Caco-2 (cell line): ENCODE measurements around the gene FBRS. TPM values are rescaled to one million over a fixed set of nuclear protein-coding genes. Genes with fewer than 3 reads are reported as not detected.
A peak's percentile ranks its signal among the peaks of the same experiment; 100 is the strongest.
"Not testable (repeated sequence)": the region's sequence is repeated elsewhere in the genome, so short reads cannot be mapped to it uniquely, and the experiment has no call there.

Experiments used
- BruUV-seq: library from RNA; stranded (reverse); fragments of 400-500 nt; replicated peaks from 2 replicates; lab custom pipeline; 2021; lab: Mats Ljungman, UMichigan
- CTCF ChIA-PET: fragments of 300-600 bp; sonication (Branson Sonifier 250); formaldehyde crosslinking; loops from one replicate; lab custom pipeline; 2022; ENCODE audit warnings: antibody characterized with exemption; lab: Charles Lee
- POLR2A ChIA-PET: fragments of 300-600 bp; sonication (Branson Sonifier 250); formaldehyde crosslinking; loops from one replicate; lab custom pipeline; 2022; ENCODE audit warnings: antibody characterized with exemption; lab: Charles Lee
- DNase-seq, 2 experiments: peaks; one replicate each; pipeline versions ENCODE4 v3.0.0 to v3.0.0-alpha.2; 2020 to 2022
- H3K27me3 ChIP-seq: replicated peaks from 2 replicates; pipeline ENCODE4 v1.6.0; 2011; ENCODE audit warnings: low read length; ENCODE audit not compliant: control insufficient read depth, insufficient read depth
- H3K36me3 ChIP-seq: 2 replicates; pipeline ENCODE4 v1.5.1; 2011; ENCODE audit warnings: low read length; ENCODE audit not compliant: control insufficient read depth, insufficient read depth
- H3K4me1 ChIP-seq: fragments of 250-450 bp; sonication (Bioruptor Pico); 2 replicates; pipeline ENCODE4 v1.5.1; 2020; ENCODE audit warnings: mild to moderate bottlenecking
- H3K4me3 ChIP-seq: 2 replicates; pipeline ENCODE4 v1.5.1; 2011; ENCODE audit warnings: low read depth, mild to moderate bottlenecking, control low read depth, low read length
- H3K9me3 ChIP-seq: fragments of 250-450 bp; sonication (Bioruptor Pico); 2 replicates; pipeline ENCODE4 v1.5.1; 2020; ENCODE audit warnings: mild to moderate bottlenecking, moderate library complexity
- H3K27ac Mint-ChIP-seq: one replicate; pipeline ENCODE4 v1.8.0; 2022; ENCODE audit warnings: mixed read lengths; ENCODE audit not compliant: unreplicated experiment
- H3K27me3 Mint-ChIP-seq: one replicate; pipeline ENCODE4 v1.8.0; 2022; ENCODE audit warnings: mixed read lengths; ENCODE audit not compliant: insufficient read depth, unreplicated experiment
- H3K36me3 Mint-ChIP-seq: one replicate; pipeline ENCODE4 v1.8.0; 2022; ENCODE audit warnings: mild to moderate bottlenecking, mixed read lengths; ENCODE audit not compliant: insufficient read depth, unreplicated experiment
- H3K4me1 Mint-ChIP-seq: one replicate; pipeline ENCODE4 v1.8.0; 2022; ENCODE audit warnings: low read depth, mixed read lengths; ENCODE audit not compliant: unreplicated experiment
- H3K4me3 Mint-ChIP-seq: one replicate; pipeline ENCODE4 v1.8.0; 2022; ENCODE audit warnings: mild to moderate bottlenecking, moderate library complexity, mixed read lengths; ENCODE audit not compliant: unreplicated experiment
- H3K9me3 Mint-ChIP-seq: one replicate; pipeline ENCODE4 v1.8.0; 2022; ENCODE audit warnings: mixed read lengths; ENCODE audit not compliant: unreplicated experiment
- CTCF ChIP-seq, 2 experiments: fragments of 200-600 bp in 1 of 2; IDR thresholded peaks; 1 replicate in 1 of 2; 2 replicates in 1 of 2; pipeline versions ENCODE4 v1.5.1 to v1.8.0; 2011 to 2022; ENCODE audit warnings: antibody characterized with exemption in 1 of 2, control low read depth in 1 of 2, inconsistent platforms in 1 of 2, low read depth in 1 of 2, low read length in 1 of 2, mild to moderate bottlenecking in 1 of 2, moderate library complexity in 1 of 2; ENCODE audit not compliant: insufficient read depth in 1 of 2, severe bottlenecking in 1 of 2, unreplicated experiment in 1 of 2
- intact Hi-C: fragments of 100-400 bp; cut with micrococcal nuclease; formaldehyde crosslinking; loops from one replicate; pipeline ENCODE4 v1.10.0; 2022; ENCODE audit not compliant: unreplicated experiment
- total RNA-seq: library from RNA; stranded (reverse); gene quantifications from 2 replicates; pipeline ENCODE4 v1.2.3, GENCODE V29; 2022

Gene FBRS
- total RNA-seq, 1 experiment from 2014 or later = 46.1 TPM

GRCh38 chr16:30628628-30629540, 29.3 kb upstream of the FBRS start:
- CTCF ChIA-PET = interaction anchor here (0.6 to 3.1 kb wide), 6 partner anchors 16 to 199 kb away, joined by 3 to 20 read pairs (median 4); partner anchors contain the start of genes DCTPP1 and ZNF689

GRCh38 chr16:30632454-30632853, 25.8 kb upstream of the FBRS start:
- H3K27me3 ChIP-seq, H3K27ac Mint-ChIP-seq, H3K9me3 Mint-ChIP-seq, H3K4me1 ChIP-seq, H3K4me1 Mint-ChIP-seq, H3K36me3 Mint-ChIP-seq, H3K36me3 ChIP-seq, H3K4me3 ChIP-seq, H3K4me3 Mint-ChIP-seq, H3K9me3 ChIP-seq, H3K27me3 Mint-ChIP-seq, BruUV-seq, DNase-seq: not testable (repeated sequence)
- intact Hi-C loops = loop anchor here (5.0 kb wide), 1 partner anchor 35 kb away; no protein-coding TSS in a partner anchor
- ChIA-PET POLR2A (interaction anchor here (0.6 kb wide), 1 partner anchor 203 kb away, joined by 3 read pairs; the partner anchor contains the start of gene DCTPP1), CTCF (interaction anchor here (1.1 to 1.3 kb wide), 2 partner anchors 18 to 203 kb away, joined by 3 to 4 read pairs; partner anchors contain the start of genes DCTPP1 and PRR14)

More at GRCh38 chr16:30628628-30629540, 29.3 kb upstream of the FBRS start:
- POLR2A ChIA-PET = interaction anchor here (1.0 kb wide), 1 partner anchor 94 kb away, joined by 5 read pairs; the partner anchor contains the start of gene ZNF747
- Mint-ChIP-seq H3K27me3 (no peaks in the 10 kb centered on the region), H3K4me3 (no peak overlapping the region), H3K27ac (no peak overlapping the region), H3K4me1 (no peaks in the 10 kb centered on the region), H3K36me3 (peaks cover 2% of the 10 kb centered on the region), H3K9me3 (no peaks in the 10 kb centered on the region)
- H3K4me1 ChIP-seq = no peaks in the 10 kb centered on the region
- no TSS peak for BruUV-seq
- peak; percentile 81 to 87 for DNase-seq
- no peaks in the 10 kb centered on the region for H3K36me3 ChIP-seq
- H3K27me3 ChIP-seq = no peaks in the 10 kb centered on the region
- no peak overlapping the region for H3K4me3 ChIP-seq
- peak; percentile 76 to 90 for TF ChIP-seq CTCF (IDR thresholded peaks at IDR 0.05; ENCODE audit: insufficient read depth in 1 of 2, low read depth in 1 of 2, low read length in 1 of 2, severe bottlenecking in 1 of 2, unreplicated experiment in 1 of 2)
- intact Hi-C loops = loop anchor here (1.0 to 2.0 kb wide), 3 partner anchors 18 to 199 kb away; partner anchors contain the start of genes DCTPP1, ZNF689 and ZNF747
- no peaks in the 10 kb centered on the region for H3K9me3 ChIP-seq

- CTCF ChIA-PET = interaction anchor here (1.0 to 1.3 kb wide), 3 partner anchors 17 to 203 kb away, joined by 4 to 10 read pairs (median 8); partner anchors contain the start of genes DCTPP1, FBRS and PRR14
- no peak for TF ChIP-seq CTCF (IDR thresholded peaks at IDR 0.05; ENCODE audit: insufficient read depth in 1 of 2, low read depth in 1 of 2, low read length in 1 of 2, severe bottlenecking in 1 of 2, unreplicated experiment in 1 of 2)
Observed at GRCh38 chr16:30633526-30633925, 24.7 kb upstream of the FBRS start.

More at GRCh38 chr16:30633526-30633925, 24.7 kb upstream of the FBRS start:
- Histone ChIP-seq H3K36me3 (no peaks in the 10 kb centered on the region), H3K27me3 (no peaks in the 10 kb centered on the region), H3K4me1 (no peaks in the 10 kb centered on the region), H3K9me3 (no peaks in the 10 kb centered on the region), H3K4me3 (peak overlapping the region; percentile 66)
- peak overlapping the region; percentile 93 for H3K4me3 Mint-ChIP-seq
- H3K9me3 Mint-ChIP-seq = no peaks in the 10 kb centered on the region
- H3K27me3 Mint-ChIP-seq = no peaks in the 10 kb centered on the region
- H3K4me1 Mint-ChIP-seq = no peaks in the 10 kb centered on the region
- peak overlapping the region; percentile 95 for H3K27ac Mint-ChIP-seq
- H3K36me3 Mint-ChIP-seq = peaks cover 9% of the 10 kb centered on the region
- POLR2A ChIA-PET = interaction anchor here (0.6 to 1.4 kb wide), 10 partner anchors 18 to 216 kb away, joined by 4 to 10 read pairs (median 5); partner anchors contain the start of genes DCTPP1, PRR14, ZNF688 and ZNF689
- no peak for DNase-seq
- intact Hi-C loops = loop anchor here (5.0 kb wide), 1 partner anchor 36 kb away; no protein-coding TSS in a partner anchor
- BruUV-seq = TSS peak; percentile 96
